Astrocyte of the hippocampus (primary cell): Measurements from ENCODE around the gene ELAVL3.
"Not testable (repeated sequence)": the region's sequence is repeated elsewhere in the genome, so short reads cannot be mapped to it uniquely, and the experiment has no call there.

ENCODE experiments used
- DNase-seq: peaks from one replicate; pipeline ENCODE4 v3.0.0; 2011; ENCODE audit warnings: low read depth, low spot score

Gene ELAVL3

DNA sequence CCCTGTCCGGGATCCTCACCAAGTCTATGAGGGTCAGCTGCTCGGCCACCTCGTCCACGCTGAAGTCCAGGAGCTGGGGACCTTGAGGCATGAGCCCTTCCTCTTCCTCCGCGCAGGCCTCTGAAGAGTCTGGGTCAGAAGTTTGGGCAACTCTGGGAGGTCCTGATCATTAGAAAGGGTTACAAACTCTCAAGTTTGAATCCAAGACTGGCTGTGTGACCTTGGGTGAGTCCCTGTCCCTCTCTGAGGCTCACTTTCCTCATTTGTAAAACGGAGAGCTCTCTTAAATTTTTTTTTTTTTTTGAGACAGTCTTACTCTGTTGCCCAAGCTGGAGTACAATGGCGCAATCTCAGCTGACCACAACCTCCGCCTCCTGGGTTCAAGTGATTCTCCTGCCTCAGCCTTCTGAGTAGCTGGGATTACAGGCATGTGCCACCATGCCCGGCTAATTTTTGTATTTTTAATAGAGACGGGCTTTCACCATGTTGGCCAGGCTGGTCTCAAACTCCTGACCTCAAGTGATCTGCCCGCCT, 74.1 kb downstream of the ELAVL3 start:
- not testable (repeated sequence) for DNase-seq

DNA sequence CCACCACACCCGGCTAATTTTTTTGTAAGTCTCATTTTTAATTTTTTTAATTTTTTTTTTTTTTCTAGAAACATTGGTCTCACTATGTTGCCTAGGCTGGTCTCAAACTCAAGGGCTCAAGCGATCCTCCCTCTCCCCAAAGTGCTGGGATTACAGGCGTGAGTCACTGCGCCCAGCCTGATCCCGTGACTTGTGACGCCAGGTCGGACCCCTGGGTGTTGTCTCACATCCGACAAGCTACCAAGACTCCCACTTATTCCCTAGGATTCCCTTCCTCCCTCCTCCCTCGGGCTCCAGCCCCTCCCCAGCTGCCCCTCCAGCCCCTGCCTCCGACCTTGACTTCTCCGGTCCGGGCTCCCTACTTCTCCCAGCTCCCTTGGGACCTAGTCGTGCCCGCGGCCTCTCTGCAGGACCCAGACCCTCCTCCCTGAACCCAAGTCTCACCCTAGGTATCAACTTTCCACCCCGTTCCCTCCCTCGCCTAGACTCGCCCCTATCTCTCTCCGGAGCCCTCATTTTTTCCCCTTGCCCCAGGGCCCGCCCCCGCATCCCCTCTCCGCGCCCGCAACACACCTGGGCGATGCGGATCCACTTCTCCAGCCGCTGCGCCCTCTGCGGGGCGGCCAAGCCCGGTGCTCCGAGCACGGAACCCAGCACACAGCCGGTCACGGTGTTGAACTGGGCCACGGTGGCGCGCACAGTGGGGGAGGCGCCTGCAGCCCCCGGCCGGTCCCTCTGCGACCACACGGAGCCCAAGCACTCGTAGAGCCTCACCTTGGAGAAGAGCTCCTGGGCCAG, 74.8 kb downstream of the ELAVL3 start:
- DNase-seq = no peak

DNA sequence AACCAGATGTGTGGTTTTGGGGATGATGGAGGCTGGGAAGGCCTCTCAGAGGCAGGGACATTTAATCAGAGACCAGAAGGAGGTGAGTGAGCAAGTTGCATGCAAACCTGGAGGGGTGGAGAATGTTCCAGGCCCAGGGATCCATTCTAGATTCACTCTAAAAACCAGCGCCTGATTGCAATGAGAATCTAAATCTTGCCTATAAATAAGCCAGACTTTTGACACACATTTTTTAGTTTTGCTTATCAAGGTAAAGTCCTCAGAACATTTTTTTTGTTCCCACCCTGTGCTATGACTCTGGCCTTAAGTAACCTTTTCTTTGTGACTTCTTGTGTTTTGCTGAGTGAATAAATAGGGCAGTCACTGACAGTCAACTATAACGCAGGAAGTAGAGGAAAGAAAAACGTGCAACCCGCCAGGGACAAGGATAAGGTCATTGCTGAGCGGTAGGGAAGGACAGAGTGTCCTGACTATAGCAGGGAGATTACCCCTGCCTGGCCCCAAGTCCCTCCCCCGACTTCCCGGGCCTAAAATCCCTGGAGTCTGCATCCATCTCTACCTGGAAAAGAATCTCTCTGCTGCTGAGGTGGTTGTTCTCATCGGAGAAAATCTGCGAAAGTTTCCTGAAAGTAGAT, 76.1 kb downstream of the ELAVL3 start:
- no peak for DNase-seq

DNA sequence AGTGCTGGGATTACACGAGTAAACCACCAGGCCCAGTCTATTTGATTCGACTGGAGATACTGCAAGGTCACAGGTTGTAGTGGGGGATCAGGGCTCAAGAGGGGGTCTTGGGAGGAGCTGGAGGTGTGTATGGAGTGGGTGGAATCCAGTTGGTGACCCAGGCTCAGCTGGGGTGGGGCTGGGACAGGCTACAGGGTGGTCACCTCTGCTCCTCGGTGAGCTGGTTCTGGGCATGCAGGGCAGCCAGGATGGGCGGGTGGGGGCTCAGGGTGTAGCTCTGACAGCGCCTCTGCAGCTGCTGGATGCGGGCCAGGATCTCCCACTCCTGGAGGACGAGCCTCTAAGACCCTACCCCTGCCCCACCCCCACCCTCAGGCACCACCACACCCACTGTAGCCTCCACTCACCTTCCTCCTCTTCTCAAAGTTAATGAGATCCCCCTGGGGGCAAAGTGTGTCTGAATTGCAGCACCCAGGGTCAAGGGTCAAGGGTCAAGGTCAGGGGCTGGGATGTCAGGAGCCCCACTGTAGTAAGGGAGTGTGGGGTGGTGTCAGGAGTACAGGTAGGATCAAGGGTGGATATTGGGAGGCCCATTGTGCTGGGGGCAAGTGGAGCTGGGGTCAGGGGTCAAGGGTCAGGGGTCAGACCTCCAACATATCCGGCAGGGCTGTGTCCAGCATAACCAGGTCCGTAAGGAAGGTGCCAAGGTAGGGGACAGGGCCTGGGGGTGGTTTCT, 78.9 kb downstream of the ELAVL3 start:
- DNase-seq = no peak
